Gastroesophageal sphincter (tissue), 3 donors: ENCODE data around the gene THSD7A.

Experiments used
- POLR2A ChIP-seq, 2 donors: fragments of 450-650 bp; IDR thresholded peaks; one replicate each; pipeline ENCODE4 v1.6.1; 2017; ENCODE audit warnings: antibody characterized with exemption in 2 of 2, mild to moderate bottlenecking in 2 of 2, moderate library complexity in 1 of 2
- TF ChIP-seq, protein P1 (sequence below), 4 experiments: fragments of 200-600 bp in 2 of 4; fragments of 450-650 bp in 2 of 4; sonication (generic) in 1 of 4; IDR thresholded peaks; one replicate each; pipeline ENCODE4 v1.5.1; 2017 to 2019; ENCODE audit warnings: antibody characterized with exemption in 4 of 4, mild to moderate bottlenecking in 2 of 4, moderate library complexity in 2 of 4

DNA sequence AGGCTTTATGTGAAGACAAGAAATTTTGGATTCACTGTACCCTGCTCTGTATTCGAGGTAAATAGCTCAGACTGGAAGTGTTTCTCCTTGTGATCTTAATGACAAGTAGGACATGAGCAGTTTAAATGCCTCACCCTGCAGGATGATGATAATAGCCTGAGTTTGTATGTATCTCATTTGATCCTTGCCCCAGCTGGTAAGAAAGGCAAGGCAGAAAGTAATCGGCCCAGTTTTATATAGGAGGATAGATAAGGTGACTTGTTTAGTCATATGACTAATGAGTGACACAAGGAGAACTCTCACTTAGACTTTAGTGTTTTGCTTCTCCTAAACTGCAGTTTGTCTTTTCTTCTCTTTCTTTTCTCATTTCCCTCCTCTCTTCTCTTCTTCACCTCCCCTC, 485.7 kb downstream of the THSD7A start:
- TF ChIP-seq POLR2A (IDR thresholded peaks at IDR 0.05) = no peak
- TF ChIP-seq, protein P1, sequence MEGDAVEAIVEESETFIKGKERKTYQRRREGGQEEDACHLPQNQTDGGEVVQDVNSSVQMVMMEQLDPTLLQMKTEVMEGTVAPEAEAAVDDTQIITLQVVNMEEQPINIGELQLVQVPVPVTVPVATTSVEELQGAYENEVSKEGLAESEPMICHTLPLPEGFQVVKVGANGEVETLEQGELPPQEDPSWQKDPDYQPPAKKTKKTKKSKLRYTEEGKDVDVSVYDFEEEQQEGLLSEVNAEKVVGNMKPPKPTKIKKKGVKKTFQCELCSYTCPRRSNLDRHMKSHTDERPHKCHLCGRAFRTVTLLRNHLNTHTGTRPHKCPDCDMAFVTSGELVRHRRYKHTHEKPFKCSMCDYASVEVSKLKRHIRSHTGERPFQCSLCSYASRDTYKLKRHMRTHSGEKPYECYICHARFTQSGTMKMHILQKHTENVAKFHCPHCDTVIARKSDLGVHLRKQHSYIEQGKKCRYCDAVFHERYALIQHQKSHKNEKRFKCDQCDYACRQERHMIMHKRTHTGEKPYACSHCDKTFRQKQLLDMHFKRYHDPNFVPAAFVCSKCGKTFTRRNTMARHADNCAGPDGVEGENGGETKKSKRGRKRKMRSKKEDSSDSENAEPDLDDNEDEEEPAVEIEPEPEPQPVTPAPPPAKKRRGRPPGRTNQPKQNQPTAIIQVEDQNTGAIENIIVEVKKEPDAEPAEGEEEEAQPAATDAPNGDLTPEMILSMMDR (IDR thresholded peaks at IDR 0.05) = no peak
